ENCODE data around the gene SIAH1.
"Not testable (repeated sequence)": the region's sequence is repeated elsewhere in the genome, so short reads cannot be mapped to it uniquely, and the experiment has no call there.

SIAH1 gene

DNA sequence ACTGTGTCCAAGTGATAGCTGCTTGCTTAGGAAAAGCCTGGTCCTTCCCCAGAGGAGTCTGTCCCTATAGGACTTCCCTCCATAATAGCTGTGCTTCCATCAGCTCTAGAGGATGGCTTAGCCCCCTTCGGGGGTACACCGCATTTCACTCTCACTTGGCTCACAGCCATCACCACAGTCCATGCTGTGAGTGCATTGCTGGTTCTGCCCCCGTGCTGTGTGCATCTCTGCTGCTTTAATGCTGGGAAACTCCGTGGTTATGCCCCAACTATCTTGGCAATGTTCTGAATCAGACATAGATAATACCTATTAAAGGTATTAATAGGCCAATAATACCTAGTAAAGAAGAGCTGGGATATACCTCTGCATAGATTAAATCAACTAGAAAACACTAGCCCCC, 58.3 kb downstream of the SIAH1 start:
- DNase-seq: no peak

DNA sequence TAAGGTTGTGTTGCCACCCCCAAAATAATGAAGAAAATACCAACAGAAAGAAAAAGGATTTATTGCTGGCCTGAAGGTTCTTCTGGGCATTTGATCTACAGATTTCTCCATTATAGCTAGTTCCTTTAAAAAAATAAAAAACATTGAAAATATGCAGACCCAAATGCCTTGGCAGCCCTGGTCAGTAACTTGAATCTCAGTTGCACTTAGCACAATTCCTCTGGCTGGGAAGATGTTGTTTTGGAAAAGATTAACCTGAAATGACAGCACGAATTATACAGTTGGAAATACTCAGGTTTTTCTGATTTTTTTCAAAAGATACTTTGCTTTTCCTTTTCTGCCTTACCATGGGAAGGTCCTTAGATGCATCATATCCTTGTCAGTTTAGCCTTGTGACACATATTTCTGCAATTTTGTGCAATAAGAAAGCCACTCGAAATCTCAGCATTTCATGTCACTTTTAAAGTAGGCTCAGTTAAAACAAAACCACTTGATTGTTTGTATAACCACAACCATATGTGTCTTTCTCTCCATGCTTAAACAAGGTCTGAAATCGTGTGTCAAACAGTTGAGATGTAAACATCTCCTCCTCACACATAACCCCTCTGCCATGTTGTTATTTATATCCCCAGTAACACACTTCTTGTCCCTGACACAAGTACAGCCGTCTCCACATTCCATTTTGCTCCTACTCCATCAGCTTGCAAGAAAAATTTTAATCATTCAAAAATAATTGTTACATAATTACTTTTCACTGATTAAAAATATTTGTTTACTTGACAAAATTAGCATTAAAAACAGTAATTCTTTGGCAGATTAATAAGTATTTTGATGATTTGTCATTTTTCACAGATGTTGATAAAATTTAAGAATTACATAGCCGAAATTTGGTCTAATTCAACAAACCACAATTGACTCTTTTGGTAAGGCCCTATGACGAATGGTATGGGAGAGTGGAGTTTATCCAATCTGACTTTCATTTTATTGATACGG, 61.1 kb downstream of the SIAH1 start:
- DNase-seq: no peak

DNA sequence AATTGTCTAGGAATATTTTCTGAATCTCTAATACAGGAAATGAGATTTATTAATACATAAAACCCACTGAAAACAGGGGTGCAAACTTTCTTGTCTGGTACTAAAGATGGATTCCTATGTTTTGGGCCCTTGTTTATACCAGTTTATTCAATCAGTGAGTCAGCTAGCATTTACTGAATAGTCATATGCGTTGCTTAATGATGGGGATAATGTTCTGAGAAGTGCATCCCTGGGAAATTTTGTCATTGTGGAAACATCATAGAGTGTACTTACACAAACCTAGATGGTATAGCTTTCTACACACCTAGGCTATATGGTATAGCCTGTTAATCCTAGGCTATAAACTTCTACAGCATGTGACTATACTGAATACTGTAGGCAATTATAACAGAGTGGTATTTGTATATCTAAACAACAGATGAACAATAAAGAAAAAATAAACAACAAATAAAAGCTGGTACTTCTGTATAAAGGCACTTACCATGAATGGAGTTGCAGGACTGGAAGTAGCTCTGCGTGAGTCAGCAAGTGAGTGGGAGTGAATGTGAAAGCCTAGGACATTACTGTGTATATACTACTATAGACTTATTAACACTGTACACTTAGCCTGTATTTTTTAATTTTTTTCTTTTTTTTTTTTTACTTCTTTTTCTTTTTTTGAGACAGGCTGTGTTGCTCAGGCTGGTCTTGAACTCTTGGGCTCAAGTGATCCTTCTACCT, 63.7 kb downstream of the SIAH1 start:
- no peak for DNase-seq

DNA sequence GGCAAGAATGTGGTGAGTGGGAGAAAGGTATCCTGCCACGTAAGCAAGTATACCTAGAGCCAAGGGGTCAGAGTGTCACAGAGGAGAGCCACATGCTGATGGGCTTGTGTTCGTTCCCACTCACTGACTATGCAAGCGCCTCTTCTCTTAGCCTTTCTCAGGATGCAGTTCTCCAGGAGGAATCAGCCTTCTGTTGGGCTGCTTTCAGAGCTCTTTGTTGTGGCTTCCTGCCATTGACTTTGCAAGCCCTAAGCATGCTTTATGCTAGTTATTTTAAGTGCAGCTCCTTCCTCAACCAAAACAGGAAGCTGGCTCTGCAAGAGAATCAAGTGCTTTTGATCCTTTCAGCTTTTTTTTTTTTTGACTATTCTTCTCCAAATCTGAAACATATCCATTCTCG, 66.6 kb downstream of the SIAH1 start:
- peak; percentile 48 for DNase-seq

DNA sequence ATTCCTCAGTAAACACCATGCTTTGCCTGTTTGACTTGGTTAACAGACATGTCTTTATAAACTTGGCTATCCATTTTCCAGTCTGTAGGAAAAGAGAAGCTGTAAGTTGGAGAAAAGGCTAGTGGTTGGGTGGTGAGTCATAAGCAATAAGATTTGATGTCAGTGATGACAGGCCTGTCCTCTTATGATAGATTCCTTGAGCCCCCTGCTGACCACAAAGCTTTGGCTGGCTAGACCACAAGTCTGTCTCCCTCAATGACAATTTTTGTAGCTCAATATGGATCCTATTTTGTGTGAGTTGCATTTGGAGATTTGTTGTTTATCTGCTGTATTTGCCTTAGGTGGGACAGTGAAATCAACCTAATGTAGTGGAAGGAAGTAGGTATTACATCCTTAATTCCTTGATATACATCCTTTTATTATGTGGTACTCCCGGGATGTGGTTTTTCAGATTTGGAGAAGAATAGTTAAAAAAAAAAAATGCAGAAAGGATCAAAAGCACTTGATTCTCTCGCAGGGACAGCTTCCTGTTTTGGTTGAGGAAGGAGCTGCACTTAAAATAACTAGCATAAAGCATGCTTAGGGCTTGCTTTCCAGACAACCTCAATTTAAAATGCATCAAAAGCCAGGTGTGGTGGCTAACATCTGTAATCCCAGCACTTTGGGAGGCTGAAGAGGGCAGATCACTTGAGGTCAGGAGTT, 67.4 kb downstream of the SIAH1 start:
- DNase-seq: peak; percentile 5

DNA sequence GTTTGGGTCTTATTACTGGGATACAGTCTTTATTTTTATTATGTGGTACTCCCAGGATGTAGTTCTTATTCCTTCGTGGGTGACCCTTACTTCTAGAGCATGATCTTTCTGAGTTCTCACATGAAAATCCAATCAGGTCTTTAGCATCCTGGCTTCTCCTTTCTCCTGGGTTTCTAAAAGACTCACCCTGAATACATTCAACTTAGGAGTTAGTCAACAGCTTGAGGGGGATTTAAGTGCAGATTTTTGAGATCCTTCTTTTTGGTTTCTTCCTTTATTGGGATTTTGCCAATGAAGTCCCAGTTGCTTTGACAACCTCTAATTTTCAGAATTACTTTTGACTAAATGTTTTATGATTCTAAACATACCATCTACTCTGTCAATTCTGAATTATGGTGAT, 68.2 kb downstream of the SIAH1 start:
- DNase-seq: no peak

DNA sequence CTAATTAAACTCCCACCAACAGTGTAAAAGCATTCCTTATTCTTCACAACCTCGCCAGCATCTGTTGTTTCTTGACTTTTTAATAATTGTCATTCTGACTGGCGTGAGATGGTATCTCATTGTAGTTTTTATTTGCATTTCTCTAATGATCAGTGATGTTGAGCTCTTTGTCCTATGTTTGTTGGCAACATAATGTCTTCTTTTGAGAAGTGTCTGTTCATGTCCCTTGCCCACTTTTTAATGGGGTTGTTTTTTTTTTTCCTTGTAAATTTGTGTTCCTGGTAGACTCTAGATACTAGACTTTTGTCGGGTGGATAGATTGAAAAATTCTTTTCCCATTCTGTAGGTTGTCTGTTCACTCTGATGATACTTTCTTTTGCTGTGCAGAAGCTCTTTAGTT, 71.3 kb downstream of the SIAH1 start:
- DNase-seq: not testable (repeated sequence)

DNA sequence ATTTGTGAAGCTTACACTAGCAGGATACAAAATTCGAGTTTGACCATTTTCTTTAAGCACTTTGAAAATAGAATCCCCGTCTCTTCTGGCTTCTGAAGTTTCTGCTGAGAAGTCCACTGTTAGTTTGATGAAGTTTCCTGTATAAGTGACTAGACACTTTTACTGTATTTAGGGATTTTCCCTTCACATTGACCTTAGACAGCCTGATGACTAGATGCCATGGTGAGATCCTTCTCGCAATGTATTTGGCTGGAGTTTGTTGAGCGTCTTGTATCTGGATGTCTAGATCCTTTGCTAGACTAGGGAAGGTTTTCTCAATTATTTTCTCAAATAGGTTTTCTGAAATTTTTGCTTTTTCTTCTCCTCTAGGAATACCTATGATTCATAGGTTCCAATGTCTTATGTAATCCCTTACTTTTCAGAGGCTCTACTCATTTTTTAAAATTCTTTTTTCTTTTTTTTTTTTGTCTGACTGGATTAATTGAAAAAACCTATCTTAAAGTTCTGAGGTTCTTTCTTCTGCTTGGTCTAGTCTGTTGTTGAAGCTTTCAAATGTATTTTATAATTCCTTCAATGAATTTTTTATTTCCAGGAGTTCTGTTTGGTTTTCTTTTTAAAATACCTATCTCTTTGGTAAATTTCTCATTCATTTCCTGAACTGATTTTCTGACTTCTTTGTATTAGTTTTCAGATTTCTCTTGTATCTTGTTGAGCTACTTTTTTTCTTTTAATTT, 74.1 kb downstream of the SIAH1 start:
- no peak for DNase-seq

All from SIG-M5 (cell line).